GM12873 (cell line): Measurements from ENCODE around the gene NIPAL3.

Experiments used
- TF ChIP-seq, protein P1 (sequence below): IDR thresholded peaks from 2 replicates; pipeline ENCODE4 v1.5.1; 2012; ENCODE audit warnings: low read depth, mild to moderate bottlenecking, moderate library complexity, low read length, control low read depth; ENCODE audit not compliant: insufficient read depth; ENCODE audit errors: missing control alignments

Gene NIPAL3

DNA sequence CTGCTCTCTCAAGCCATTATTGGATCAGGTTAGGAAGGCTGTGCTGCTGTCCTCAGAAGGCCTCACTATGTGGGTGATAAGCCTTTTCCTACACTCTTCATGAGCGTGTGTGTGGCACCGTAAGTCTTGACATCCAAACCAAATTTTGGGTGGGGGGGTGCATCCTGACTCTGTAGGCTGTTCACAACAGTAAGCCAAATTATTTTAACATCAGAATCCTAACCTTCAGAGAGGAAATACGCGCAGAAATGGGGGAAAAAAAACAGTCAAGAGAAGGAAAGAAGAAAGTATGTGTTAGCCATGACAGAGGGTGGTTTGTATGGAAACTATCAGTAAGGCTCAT, 23.0 kb upstream of the NIPAL3 start:
- TF ChIP-seq, protein P1, sequence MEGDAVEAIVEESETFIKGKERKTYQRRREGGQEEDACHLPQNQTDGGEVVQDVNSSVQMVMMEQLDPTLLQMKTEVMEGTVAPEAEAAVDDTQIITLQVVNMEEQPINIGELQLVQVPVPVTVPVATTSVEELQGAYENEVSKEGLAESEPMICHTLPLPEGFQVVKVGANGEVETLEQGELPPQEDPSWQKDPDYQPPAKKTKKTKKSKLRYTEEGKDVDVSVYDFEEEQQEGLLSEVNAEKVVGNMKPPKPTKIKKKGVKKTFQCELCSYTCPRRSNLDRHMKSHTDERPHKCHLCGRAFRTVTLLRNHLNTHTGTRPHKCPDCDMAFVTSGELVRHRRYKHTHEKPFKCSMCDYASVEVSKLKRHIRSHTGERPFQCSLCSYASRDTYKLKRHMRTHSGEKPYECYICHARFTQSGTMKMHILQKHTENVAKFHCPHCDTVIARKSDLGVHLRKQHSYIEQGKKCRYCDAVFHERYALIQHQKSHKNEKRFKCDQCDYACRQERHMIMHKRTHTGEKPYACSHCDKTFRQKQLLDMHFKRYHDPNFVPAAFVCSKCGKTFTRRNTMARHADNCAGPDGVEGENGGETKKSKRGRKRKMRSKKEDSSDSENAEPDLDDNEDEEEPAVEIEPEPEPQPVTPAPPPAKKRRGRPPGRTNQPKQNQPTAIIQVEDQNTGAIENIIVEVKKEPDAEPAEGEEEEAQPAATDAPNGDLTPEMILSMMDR: no peak

DNA sequence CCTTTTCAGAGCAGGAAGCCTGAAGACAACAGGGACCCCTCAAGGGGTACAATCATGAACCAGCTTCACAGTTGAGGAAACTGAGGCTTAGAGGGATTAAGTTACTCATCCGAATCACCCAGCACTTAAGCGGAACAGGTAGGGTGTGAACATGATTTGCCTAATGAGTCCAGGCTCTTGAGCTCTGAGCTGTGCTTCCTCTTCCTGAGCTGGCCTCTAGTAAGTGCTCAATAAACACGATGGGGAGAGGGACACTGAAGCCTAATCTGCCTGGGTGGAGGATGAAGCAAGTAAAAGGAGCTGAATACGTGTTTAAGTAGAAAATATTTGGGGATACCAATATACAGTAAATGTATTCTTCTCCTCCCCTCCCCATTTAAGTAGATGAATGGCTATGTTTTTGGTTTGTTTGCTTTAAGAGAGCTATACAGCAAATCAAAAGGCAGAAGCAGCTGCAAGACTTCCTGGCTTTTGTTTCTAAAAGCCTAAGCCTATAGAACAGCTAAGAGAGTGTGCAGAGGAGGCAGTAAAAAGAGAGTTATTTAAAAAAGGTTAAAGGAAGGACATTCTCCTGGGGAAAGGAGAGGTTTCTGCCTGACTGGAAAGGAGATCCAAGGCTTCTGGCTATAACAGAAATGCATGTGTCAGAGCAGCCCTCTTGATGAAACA, 22.5 kb upstream of the NIPAL3 start:
- TF ChIP-seq, protein P1: peak; percentile 1

DNA sequence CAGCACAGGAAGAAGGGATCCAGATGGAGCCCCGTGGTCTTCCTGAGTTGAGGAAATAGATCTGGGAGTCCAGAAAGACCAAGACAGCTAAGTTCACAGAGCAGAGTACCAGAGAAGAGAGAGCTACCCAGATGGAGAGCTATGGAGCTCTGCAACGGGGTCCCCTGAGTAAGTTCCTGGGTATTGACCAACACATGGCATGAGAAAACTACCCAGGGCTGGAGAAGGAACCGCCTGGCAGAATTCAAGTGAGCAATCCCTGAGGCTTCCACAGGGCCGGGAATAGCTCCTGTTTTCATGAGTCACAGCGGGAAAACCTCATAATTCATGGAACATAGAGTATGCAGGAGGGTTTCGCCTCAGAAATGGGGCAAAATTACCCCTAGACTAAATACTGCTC, 21.7 kb upstream of the NIPAL3 start:
- TF ChIP-seq, protein P1: no peak

DNA sequence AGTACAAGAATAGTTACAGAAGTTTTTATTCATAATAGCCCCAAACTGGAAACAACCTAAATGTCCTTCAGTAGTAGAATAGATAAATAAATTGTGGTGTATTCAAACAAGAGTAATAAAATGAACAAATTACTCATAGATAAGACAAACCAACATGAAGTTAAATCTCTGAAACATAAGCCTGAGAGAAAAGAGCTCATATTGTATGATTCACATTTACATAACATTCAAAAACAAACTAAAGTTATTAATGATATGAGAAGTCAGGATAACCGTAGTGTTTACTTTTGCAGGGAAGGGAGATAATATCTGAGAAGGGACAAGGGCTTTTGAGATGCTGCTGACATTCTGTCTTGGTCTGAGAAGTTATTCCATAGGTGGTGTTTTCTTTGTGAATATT, 15.5 kb upstream of the NIPAL3 start:
- TF ChIP-seq, protein P1: no peak

DNA sequence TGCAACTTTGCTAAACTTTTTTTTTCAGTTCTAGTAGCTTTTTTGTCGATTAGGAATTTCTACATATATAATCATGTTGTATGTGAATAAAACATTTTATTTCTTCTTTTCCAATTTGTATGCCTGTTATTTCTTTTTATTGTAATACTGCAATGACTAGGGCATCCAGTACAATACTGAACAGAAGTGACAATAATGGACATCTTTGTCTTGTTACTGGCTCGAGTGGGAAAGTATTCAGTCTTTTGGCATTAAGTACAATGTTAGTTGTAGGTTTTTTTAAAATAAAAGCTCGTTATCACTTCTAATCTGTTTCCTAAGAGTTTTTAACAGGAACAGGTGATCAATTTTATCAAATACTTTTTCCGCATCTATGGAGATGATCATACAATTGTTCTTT, 11.8 kb upstream of the NIPAL3 start:
- TF ChIP-seq, protein P1: no peak

DNA sequence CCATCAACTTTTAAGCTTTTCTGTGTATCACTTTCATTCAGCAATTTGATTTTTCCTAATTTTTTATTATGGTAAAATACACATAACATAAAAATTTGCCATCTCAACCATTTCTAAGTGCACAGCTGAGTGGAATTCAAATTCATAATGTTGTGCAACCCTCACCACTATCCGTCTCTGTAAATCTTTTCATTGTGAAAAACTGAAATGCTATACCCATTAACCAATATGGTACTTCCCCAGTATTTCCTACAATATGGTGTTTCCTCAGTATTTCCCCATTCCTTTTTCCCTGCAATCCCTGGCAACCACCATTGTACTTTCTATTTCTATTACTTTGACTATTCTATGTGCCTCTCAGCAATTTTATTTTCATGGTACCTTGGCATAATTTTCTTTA, 8.8 kb upstream of the NIPAL3 start:
- TF ChIP-seq, protein P1: no peak

DNA sequence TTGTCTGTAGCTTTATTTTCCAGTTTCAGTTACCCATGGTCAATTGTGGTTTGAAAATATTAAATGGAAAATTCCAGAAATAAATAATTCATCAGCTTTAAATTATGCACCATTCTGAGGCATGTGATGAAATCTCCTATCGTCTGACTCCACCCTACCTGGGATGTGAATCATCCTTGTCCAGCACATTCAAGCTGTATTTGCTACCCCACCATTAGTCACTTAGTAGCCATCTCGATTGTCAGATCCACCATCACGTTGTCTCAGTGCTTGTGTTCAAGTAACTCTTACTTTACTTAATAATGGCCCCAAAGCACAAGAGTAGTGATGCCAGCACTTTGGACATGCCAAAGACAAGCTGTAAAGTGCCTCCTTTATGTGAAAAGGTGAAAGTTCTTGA, 6.1 kb upstream of the NIPAL3 start:
- TF ChIP-seq, protein P1: no peak
